OCI-LY7 (cell line): ENCODE results near the gene MOB1B.

Experiments used
- CTCF ChIP-seq: fragments of 200-600 bp; sonication (generic); conservative IDR thresholded peaks from 2 replicates; pipeline ENCODE4 v1.5.1; 2014; ENCODE audit warnings: mild to moderate bottlenecking, antibody characterized with exemption, low read length, moderate library complexity, mixed read lengths
- EZH2phosphoT487 ChIP-seq: fragments of 200-600 bp; sonication (generic); IDR thresholded peaks from 2 replicates; pipeline ENCODE4 v1.6.1; 2018; ENCODE audit warnings: low read depth, borderline replicate concordance, mild to moderate bottlenecking, mixed run types, antibody characterized with exemption, low read length, moderate library complexity, mixed read lengths

- no peak for TF ChIP-seq CTCF
- no peak for TF ChIP-seq EZH2phosphoT487
Measured at GRCh38 chr4:70954032-70954431, 51.9 kb downstream of the MOB1B start.
